GM21423 (cell line): Measurements from ENCODE around the gene PARD3.

Experiments
- ATAC-seq: cut with Tn5 transposase; IDR thresholded peaks from one replicate; pipeline ENCODE4 v1.9.1; 2021; ENCODE audit warnings: mild to moderate bottlenecking, moderate library complexity; ENCODE audit not compliant: unreplicated experiment

PARD3 gene

GRCh38 chr10:34124522-34125035 is 690.5 kb downstream of the PARD3 start:
- no peak for ATAC-seq

DNA sequence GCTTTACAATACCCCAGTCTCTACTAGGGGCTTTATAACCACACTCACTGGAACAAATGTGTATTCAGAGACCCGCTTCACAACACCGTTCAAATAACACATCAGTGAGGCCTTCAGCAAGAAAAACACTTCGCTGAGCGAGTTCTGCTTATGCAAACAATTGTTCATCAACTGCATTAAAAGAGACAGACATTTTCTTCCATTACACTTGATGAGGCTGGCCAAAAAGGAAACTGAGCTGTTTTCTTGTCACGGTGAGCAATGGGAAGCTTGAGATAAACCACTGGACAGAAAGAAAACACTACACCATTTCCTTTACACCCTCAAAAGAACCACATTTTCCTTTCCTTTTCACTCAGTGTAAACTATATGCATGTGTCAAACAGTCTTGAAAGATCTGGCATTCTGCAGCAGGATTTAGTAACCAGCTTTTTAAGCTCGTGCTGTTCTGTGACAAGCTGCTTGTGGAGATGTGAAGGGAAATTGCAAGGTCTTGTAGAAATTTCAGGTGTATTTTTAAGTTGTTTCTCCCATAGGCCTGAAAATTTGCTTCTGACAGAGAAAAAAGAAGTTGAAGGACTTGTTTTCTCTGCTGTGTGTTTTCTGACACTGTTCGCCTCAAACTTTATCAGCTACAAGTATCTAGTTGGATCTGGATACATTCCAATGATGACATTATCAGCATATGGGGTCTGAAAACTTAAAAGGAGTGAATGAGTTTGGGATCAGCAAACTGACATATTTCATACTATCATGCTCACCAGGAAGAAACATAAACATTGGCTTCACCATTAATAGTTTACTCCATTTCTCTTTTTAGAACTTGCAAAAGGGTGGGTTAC is 693.1 kb downstream of the PARD3 start:
- ATAC-seq, result peak; percentile 65

DNA sequence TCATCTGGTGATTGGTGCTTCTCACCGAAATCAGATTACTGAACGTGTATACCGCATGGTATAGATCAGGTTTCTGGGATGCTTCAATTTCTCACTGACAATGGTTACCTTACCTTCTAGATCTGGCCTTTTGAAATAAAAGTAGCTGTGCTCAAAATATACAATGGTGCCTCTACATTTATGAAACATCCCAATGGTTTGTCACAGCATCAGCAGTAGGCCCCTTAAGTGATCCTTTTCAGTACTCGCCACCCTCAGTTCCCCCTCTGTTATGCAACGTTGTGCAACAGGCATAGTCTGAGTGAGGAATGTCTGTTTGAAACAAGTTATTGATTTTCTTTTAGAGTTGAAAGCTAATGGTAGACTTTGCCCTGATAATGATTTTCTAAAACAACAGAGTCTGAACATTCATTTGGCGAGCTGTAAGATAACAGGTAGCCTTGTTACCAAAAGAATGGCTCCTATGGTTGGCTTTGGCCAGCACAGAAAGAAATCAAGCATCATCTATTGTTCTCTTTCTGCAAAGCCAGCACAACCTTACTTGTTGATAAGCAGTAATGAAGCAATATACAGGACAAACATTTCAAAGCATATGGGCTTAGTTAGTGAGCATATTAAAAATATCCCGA is 693.9 kb downstream of the PARD3 start:
- ATAC-seq, result no peak

DNA sequence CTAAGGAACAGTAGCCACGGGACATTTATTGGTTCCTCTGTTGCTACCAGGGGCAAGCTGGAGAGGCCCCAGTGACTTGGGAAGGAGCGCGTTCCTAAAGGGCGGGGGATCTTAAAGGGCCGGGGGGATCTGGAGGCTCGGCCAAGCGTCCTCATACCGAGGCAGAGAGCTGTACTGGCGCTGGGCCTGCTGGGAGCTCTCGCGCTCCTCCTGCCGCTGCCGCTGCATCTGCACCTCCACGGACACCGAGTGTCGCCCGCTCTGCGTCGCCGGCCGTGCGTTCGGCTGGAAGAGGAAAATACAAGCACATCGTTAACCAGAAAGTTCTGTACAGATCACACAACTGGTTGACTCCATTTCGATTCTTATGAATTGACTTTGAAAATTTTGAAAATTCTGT is 695.6 kb downstream of the PARD3 start:
- ATAC-seq, result no peak

- no peak for ATAC-seq
These were observed 698.3 kb downstream of the PARD3 start for GRCh38 chr10:34116681-34117271.

DNA sequence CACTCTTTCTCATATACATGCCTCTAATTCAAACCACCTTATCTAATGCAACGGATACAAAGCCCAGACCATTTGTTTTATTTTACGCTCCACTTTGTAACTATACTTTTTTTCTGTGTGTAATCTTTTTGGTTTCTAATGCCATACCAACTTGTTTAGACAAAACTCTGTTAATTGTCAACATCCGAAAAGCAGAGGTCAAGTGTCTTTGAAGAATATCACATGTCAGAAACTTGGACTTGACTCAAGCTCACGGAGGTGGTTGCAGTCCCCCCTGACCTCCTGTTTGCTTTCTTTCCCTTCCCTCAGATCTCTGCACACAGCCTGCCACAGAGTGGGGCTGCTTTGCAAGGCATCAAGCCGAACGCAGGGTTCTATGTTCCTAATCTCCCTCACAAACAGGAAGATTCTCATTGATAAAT is 698.9 kb downstream of the PARD3 start:
- no peak for ATAC-seq

DNA sequence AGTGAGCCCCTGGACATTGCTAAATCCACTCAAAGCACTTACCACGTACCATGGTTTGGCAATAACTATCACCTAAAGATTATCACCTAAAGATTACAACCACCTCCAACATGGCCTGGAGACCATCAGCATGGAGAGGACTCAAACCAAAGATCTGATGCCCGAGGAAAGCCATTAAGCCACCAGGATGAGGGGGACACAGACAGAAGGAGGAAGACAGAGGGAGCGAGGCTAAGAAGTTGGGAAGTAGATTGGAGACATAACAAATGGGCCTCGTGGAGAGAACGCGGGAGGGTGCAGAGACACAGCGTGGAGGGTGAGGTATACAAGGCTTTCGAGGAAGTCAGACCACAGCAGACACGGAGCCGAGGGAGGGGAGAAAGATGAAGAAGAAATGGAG is 700.2 kb downstream of the PARD3 start:
- ATAC-seq, result no peak

GRCh38 chr10:34113504-34114225 is 701.4 kb downstream of the PARD3 start:
- ATAC-seq, result no peak

DNA sequence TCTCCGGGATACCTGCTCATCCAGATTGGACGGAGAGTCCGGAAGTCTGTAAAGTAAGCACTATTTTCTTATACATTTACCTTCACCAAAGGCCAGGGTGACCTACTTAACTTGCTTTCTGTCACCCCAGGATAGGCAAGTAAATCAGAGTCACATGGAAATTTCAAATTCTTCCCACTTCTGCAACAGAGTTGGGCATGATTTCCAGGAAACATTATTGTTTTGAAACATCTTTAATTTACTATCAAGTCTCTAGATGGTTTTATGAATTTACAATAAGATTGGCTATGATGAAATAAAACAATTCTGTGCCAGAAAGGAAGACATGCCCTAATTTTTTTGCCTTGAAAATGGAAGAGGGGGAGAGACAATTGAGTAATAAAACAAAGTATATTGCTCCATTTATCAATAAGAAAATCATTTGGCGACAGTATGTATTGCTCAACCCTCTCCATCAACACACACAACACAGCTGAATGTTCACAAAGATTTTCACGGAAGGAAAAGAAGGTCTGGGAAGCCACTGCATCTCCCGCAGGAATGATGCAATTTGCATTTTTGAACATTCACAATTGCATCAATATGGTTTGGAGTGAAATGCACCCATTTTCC is 702.8 kb downstream of the PARD3 start:
- ATAC-seq, result no peak

GRCh38 chr10:34111179-34111578 is 703.9 kb downstream of the PARD3 start:
- ATAC-seq, result no peak

- no peak for ATAC-seq
These were observed 705.0 kb downstream of the PARD3 start for GRCh38 chr10:34109952-34110702.

DNA sequence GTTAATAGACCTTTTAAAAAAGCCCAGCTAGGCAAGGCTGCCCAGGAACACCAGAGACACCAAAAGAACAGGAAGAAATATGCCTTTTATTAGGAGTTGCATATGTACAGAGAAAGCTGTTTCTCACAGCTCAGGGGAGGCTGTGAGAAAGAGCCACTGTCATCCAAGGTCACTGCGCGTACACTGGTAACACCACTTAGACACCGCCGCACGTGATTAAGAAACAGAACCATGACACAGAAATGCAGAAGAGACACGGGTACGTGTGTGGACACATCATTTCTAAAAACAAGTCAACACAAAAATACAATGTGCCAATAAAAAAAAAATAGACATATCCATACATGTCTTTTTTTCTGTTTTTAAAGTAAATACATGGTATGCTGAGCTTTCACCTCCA is 705.6 kb downstream of the PARD3 start:
- ATAC-seq, result no peak

GRCh38 chr10:34107626-34108516 is 707.2 kb downstream of the PARD3 start:
- ATAC-seq, result no peak

DNA sequence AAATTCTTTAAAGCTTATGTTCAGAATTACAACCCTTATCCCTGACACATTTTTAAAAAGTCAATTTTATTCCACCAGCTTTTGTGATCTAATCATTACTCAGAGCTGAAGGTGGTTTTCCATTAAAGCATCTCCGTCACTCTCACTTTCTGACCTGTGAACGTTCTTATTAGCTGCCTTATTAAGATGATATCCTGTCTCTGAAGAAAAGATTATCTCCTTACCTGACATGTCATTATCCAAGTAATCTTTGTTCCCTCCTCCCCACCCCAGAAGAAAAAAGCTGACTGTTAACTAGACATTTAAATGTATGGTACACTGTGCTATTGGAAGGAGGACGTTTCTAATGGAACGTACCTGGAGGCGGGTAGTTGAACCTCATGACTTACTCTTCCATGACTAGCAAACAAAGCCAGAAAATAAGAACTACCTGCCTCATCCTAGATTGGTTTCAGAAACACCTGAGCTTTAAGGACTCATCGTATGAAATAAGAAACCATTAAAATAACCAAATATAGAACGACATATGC is 708.7 kb downstream of the PARD3 start:
- ATAC-seq, result no peak

DNA sequence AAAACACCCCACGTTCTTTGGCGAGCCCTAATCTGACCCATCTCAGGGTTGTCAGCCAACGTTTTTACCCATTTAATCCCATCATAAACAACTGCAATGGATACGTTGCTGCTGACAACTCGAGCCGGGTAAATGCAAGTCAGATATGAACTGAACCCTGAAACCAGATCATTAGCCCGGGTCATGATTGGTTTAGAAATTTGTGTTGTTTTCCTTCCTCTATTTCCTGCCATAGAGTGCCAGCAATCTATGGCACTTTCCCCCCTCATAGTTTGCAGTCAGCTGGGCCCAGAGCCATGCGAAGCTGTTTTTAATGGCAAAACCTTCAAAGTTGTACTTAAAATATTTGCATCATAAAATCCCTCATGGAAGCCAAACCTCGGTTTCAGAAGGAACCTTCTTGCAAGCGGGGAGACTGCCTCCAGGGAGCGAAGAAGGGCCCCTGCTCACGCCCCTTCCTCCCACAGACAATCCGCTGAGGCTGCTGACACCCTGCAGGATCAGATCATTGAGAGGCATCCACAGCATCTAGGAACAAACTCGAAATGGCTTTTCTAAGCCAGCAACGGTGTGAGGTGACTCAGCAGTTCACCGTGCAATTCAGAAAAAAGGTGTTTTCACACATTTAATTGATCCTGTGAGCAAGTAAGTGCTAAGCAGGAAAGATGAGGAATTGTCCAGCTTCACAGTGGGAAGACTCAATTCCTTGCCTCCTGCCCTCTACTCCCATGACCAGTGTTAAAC is 710.1 kb downstream of the PARD3 start:
- ATAC-seq, result no peak

GRCh38 chr10:34102893-34103506 is 712.1 kb downstream of the PARD3 start:
- ATAC-seq, result no peak

- ATAC-seq, result no peak
These were observed 712.8 kb downstream of the PARD3 start for GRCh38 chr10:34102237-34102673.

GRCh38 chr10:34101001-34101400 is 714.1 kb downstream of the PARD3 start:
- ATAC-seq, result no peak
